Dendritic cell treated with granulocyte-macrophage colony-stimulating factor and Interleukin-4, amounts not matched to agents 40 ng/mL and 50 ng/mL, for 4 days (primary cell): ENCODE results near the gene ITGAE.
"Not testable (repeated sequence)": the region's sequence is repeated elsewhere in the genome, so short reads cannot be mapped to it uniquely, and the experiment has no call there.

Source experiments
- H3K27ac Mint-ChIP-seq: one replicate; pipeline ENCODE4 v1.8.0; 2022; ENCODE audit warnings: mild to moderate bottlenecking, mixed read lengths
- H3K27me3 Mint-ChIP-seq: one replicate; pipeline ENCODE4 v1.8.0; 2022; ENCODE audit warnings: mild to moderate bottlenecking, mixed read lengths
- H3K36me3 Mint-ChIP-seq: one replicate; pipeline ENCODE4 v1.8.0; 2022; ENCODE audit warnings: low read depth, mixed read lengths
- H3K4me1 Mint-ChIP-seq: one replicate; pipeline ENCODE4 v1.8.0; 2022; ENCODE audit warnings: low read depth, mixed read lengths
- H3K4me3 Mint-ChIP-seq: one replicate; pipeline ENCODE4 v1.8.0; 2022; ENCODE audit warnings: mild to moderate bottlenecking, moderate library complexity, mixed read lengths
- H3K9me3 Mint-ChIP-seq: one replicate; pipeline ENCODE4 v1.8.0; 2022; ENCODE audit warnings: mixed read lengths
- intact Hi-C: fragments of 100-400 bp; cut with micrococcal nuclease; formaldehyde crosslinking; loops from one replicate; pipeline ENCODE4 v1.15.0; 2022

ITGAE gene

GRCh38 chr17:3800362-3801271 is at the start of gene ITGAE:
Gene ITGAE (minus strand): TSS chr17:3801188. CDS start chr17:3801144, 44 bp downstream.
- no peaks in the 10 kb centered on the region for H3K27me3 Mint-ChIP-seq
- no peaks in the 10 kb centered on the region for H3K36me3 Mint-ChIP-seq
- intact Hi-C loops: no loop called here
- peaks cover 83% of the 10 kb centered on the region for H3K4me1 Mint-ChIP-seq
- H3K9me3 Mint-ChIP-seq: no peaks in the 10 kb centered on the region
- H3K4me3 Mint-ChIP-seq: peak within 1 kb of the TSS; percentile 51
- peak within 1 kb of the TSS; percentile 80 for H3K27ac Mint-ChIP-seq

GRCh38 chr17:3848229-3848835 is 47.3 kb upstream of the ITGAE start:
- intact Hi-C loops: loop anchor here (5.0 to 10.0 kb wide), 2 partner anchors 46 to 111 kb away; partner anchors contain the start of gene CAMKK1
- peaks cover 18% of the 10 kb centered on the region for H3K27me3 Mint-ChIP-seq
- H3K36me3 Mint-ChIP-seq: peaks cover 20% of the 10 kb centered on the region

GRCh38 chr17:3847165-3847670 is 46.2 kb upstream of the ITGAE start:
- peak overlapping the region; percentile 76 for H3K27ac Mint-ChIP-seq
- H3K9me3 Mint-ChIP-seq: no peaks in the 10 kb centered on the region
- H3K27me3 Mint-ChIP-seq: peaks cover 15% of the 10 kb centered on the region
- intact Hi-C loops: loop anchor here (5.0 to 10.0 kb wide), 2 partner anchors 48 to 110 kb away; partner anchors contain the start of gene CAMKK1
- H3K36me3 Mint-ChIP-seq: peaks cover 31% of the 10 kb centered on the region
- H3K4me1 Mint-ChIP-seq: peaks cover 30% of the 10 kb centered on the region
- no peak overlapping the region for H3K4me3 Mint-ChIP-seq

More at GRCh38 chr17:3848229-3848835, 47.3 kb upstream of the ITGAE start:
- Mint-ChIP-seq H3K27ac (no peak overlapping the region), H3K4me3 (no peak overlapping the region), H3K9me3 (no peaks in the 10 kb centered on the region), H3K4me1 (peaks cover 33% of the 10 kb centered on the region)

DNA sequence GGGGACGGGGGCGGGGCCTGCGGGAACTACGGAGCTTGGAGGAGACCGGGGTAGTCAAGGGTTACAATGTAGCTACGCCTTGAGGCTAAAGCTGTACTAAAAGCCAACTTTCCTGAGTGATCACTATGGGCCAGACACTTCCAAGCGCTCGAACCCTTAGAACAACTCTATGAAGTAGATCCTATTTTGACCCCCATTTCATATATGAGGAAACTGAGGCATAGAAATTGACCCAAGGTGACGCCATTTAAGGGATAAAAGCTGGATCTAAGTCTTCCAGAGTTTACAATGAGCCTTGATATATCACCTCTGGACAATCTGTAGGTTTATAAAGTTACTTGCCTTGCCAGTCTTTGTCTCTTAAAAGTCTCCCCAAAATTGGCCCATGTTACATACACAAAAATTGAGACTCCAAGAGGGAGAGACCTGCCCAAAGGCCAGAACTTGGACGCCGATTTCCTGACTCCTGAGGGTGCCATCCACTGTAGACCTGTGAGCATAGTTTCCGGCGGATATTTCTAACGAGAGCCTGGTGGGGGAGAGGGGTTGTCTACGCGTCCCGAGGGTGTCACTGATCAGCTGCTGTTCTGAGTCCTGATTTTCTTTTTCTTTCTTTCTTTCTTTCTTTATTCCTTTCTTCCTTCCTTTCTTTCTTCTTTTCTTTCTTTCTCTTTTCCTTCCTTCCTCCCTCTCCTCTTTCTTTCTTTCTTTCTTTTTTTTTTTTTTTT is 45.6 kb upstream of the ITGAE start:
- peaks cover 30% of the 10 kb centered on the region for H3K4me1 Mint-ChIP-seq
- no peak overlapping the region for H3K4me3 Mint-ChIP-seq
- no peaks in the 10 kb centered on the region for H3K9me3 Mint-ChIP-seq
- intact Hi-C loops: loop anchor here (5.0 to 10.0 kb wide), 2 partner anchors 48 to 109 kb away; partner anchors contain the start of gene CAMKK1
- H3K27me3 Mint-ChIP-seq: peaks cover 9% of the 10 kb centered on the region
- H3K36me3 Mint-ChIP-seq: peaks cover 38% of the 10 kb centered on the region
- peak overlapping the region; percentile 93 for H3K27ac Mint-ChIP-seq

DNA sequence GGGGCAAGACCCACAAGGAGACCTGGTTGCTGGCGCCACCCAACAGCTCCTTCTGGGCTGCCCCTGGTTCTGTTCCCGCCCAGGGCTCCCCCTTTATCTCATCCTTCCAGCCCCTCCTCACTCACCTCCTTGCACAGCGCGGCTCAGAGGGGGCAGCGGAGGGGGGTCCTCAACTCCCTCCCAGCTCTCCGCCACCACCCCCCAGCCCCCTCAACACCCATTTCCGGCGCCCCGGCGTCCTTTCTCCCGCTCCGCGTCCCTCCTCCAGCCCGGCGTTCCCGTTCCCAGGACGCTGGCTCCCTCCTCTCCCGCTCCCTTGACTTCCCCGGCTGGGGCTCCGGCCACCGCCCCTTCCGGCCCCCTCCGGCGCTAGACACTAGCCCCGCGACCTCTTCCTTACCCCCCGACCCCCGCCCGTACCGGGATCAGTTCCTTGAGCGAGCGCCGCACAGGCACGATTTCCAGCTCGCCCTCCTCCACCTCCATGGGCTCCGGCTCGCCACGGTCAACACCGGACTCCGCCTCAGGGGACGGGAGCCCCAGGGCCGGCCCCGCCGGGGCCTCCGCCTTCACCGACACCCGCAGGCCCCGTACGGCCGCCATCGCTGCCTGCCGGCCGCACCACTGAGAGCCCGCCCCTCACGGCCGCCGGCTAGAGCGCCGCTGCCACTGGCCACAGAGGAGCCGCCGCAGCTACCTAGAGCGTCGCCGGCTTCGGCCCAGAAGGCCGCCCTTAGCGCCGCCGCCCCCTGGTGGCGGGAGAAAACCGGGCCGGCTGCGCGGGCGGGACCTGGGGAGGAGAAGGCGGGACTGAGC is 44.8 kb upstream of the ITGAE start, which contains the start of gene NCBP3:
Gene NCBP3 (minus strand): TSS at position 626 of the 816 bp plus-strand sequence. CDS start 23 bp downstream, at position 603.
- Mint-ChIP-seq H3K9me3 (no peaks in the 10 kb centered on the region), H3K27ac (peak within 1 kb of the TSS; percentile 93), H3K4me3 (peak within 1 kb of the TSS; percentile 91), H3K36me3 (peaks cover 45% of the 10 kb centered on the region), H3K27me3 (peaks cover 4% of the 10 kb centered on the region), H3K4me1 (peaks cover 36% of the 10 kb centered on the region)
- intact Hi-C loops: loop anchor here (5.0 to 10.0 kb wide), 2 partner anchors 49 to 109 kb away; partner anchors contain the start of gene CAMKK1

- Mint-ChIP-seq H3K27ac (peak overlapping the region; percentile 93), H3K9me3 (no peaks in the 10 kb centered on the region), H3K27me3 (peaks cover 2% of the 10 kb centered on the region), H3K36me3 (peaks cover 51% of the 10 kb centered on the region), H3K4me1 (peaks cover 36% of the 10 kb centered on the region), H3K4me3 (peak overlapping the region; percentile 91)
- intact Hi-C loops: loop anchor here (5.0 to 10.0 kb wide), 2 partner anchors 50 to 108 kb away; partner anchors contain the start of gene CAMKK1
Measured at GRCh38 chr17:3845291-3845620, 44.3 kb upstream of the ITGAE start.

DNA sequence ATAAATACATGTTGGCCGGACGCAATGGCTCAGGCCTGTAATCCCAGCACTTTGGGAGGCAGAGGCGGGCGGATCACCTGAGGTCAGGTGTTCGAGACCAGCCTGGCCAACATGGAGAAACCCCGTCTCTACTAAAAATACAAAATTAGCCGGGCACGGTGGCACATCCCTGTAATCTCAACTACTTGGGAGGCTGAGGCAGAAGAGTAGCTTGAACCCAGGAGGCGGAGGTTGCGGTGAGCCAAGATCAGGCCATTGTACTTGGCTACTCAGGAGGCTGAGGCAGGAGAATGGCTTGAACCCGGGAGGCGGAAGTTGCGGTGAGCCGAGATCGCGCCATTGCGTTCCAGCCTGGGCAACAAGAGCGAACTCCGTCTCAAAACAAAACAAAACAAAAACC is 43.6 kb upstream of the ITGAE start:
- Mint-ChIP-seq H3K36me3 (peaks cover 58% of the 10 kb centered on the region), H3K4me1 (peaks cover 36% of the 10 kb centered on the region)
- H3K4me3 Mint-ChIP-seq, H3K9me3 Mint-ChIP-seq, H3K27me3 Mint-ChIP-seq, H3K27ac Mint-ChIP-seq: not testable (repeated sequence)
- intact Hi-C loops: loop anchor here (10.0 kb wide), 1 partner anchor 50 kb away; the partner anchor contains the start of gene CAMKK1

- peaks cover 36% of the 10 kb centered on the region for H3K4me1 Mint-ChIP-seq
- intact Hi-C loops: loop anchor here (10.0 kb wide), 1 partner anchor 51 kb away; the partner anchor contains the start of gene CAMKK1
- H3K27ac Mint-ChIP-seq: no peak overlapping the region
Measured at GRCh38 chr17:3843935-3844516, 43.0 kb upstream of the ITGAE start.

DNA sequence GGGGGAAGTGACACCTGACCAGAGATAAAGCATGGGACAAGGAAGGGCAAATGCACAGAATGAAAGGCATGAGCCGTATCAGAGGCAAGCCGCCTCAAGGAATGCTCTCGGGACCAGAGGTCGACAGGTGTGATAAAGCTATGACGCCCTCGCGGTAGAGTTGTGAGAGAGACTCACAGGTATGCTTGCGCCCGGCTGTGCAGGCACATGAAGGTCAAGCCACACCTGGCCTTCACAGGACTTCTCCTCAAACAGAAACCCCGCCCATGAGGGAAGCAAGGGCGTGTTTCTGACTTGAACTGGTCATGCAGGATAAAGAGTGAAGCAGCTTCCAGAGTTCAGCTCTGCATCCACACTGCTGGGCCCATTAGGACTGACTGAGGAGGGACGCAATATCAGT is 37.2 kb upstream of the ITGAE start:
- H3K36me3 Mint-ChIP-seq: peaks cover 85% of the 10 kb centered on the region
- H3K4me3 Mint-ChIP-seq: no peak overlapping the region
- intact Hi-C loops: no loop called here
- no peaks in the 10 kb centered on the region for H3K27me3 Mint-ChIP-seq
- H3K9me3 Mint-ChIP-seq: no peaks in the 10 kb centered on the region
- no peak overlapping the region for H3K27ac Mint-ChIP-seq
- peaks cover 37% of the 10 kb centered on the region for H3K4me1 Mint-ChIP-seq

More at GRCh38 chr17:3843935-3844516, 43.0 kb upstream of the ITGAE start:
- Mint-ChIP-seq H3K4me3 (peak overlapping the region; percentile 13), H3K9me3 (no peaks in the 10 kb centered on the region), H3K27me3 (peaks cover 2% of the 10 kb centered on the region), H3K36me3 (peaks cover 63% of the 10 kb centered on the region)

- no peaks in the 10 kb centered on the region for H3K27me3 Mint-ChIP-seq
- H3K36me3 Mint-ChIP-seq: peaks cover 74% of the 10 kb centered on the region
- intact Hi-C loops: no loop called here
Measured at GRCh38 chr17:3836551-3836950, 35.6 kb upstream of the ITGAE start.

GRCh38 chr17:3835410-3836229 is 34.6 kb upstream of the ITGAE start:
- Mint-ChIP-seq H3K27ac (peak overlapping the region; percentile 56), H3K4me3 (no peak overlapping the region), H3K4me1 (peaks cover 31% of the 10 kb centered on the region), H3K36me3 (peaks cover 65% of the 10 kb centered on the region), H3K9me3 (no peaks in the 10 kb centered on the region), H3K27me3 (no peaks in the 10 kb centered on the region)
- intact Hi-C loops: no loop called here

More at GRCh38 chr17:3836551-3836950, 35.6 kb upstream of the ITGAE start:
- H3K4me1 Mint-ChIP-seq: peaks cover 36% of the 10 kb centered on the region
- no peaks in the 10 kb centered on the region for H3K9me3 Mint-ChIP-seq
- no peak overlapping the region for H3K4me3 Mint-ChIP-seq
- no peak overlapping the region for H3K27ac Mint-ChIP-seq

DNA sequence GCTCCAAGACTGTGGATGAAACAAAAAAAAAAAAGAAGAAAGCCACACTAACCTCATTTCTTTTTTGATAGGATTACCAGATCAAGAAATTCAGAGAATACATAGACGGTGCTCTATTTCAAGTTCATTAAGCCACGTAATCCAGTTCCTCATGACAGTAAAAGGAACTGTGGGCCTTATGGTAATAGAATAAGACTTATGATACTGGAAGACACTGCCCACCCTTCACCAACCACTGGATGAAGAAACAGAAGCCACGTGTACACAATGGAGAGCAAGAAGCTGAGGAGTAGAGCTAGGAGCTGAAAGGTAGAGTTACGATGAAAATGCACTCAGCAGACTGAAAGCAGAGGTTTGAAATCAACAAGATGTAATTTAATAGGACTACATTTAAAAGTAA is 33.8 kb upstream of the ITGAE start:
- H3K27me3 Mint-ChIP-seq: no peaks in the 10 kb centered on the region
- peaks cover 59% of the 10 kb centered on the region for H3K36me3 Mint-ChIP-seq
- H3K4me3 Mint-ChIP-seq: no peak overlapping the region
- H3K27ac Mint-ChIP-seq: peak overlapping the region; percentile 56
- peaks cover 31% of the 10 kb centered on the region for H3K4me1 Mint-ChIP-seq
- intact Hi-C loops: no loop called here
- H3K9me3 Mint-ChIP-seq: no peaks in the 10 kb centered on the region
